Measurements from ENCODE around the gene KDM5B.
"Not testable (repeated sequence)": the region's sequence is repeated elsewhere in the genome, so short reads cannot be mapped to it uniquely, and the experiment has no call there.

The KDM5B gene

GRCh38 chr1:202750024-202750423 lies 58.2 kb downstream of the KDM5B start:
- Histone ChIP-seq H3K79me2 (ENCODE audit: control insufficient read depth, insufficient read depth, low read length, unreplicated experiment) (no peaks in the 10 kb centered on the region), H3K4me3 (ENCODE audit: low read depth, low read length) (no peak overlapping the region), H2AFZ (ENCODE audit: low read length, unreplicated experiment) (no peak overlapping the region), H3K27ac (ENCODE audit: low read depth, low read length) (no peak overlapping the region), H3K36me3 (ENCODE audit: insufficient read depth, low read length) (peaks cover 46% of the 10 kb centered on the region), H3K4me1 (ENCODE audit: control insufficient read depth, insufficient read depth, low read length, unreplicated experiment) (no peaks in the 10 kb centered on the region), H3K27me3 (ENCODE audit: insufficient read depth, low read length) (no peaks in the 10 kb centered on the region)

GRCh38 chr1:202745323-202745888 lies 62.8 kb downstream of the KDM5B start:
- peaks cover 44% of the 10 kb centered on the region for H3K36me3 ChIP-seq (ENCODE audit: insufficient read depth, low read length)
- no peak overlapping the region for H3K4me3 ChIP-seq (ENCODE audit: low read depth, low read length)
- H3K79me2 ChIP-seq (ENCODE audit: control insufficient read depth, insufficient read depth, low read length, unreplicated experiment) = no peaks in the 10 kb centered on the region

GRCh38 chr1:202744770-202745169 lies 63.5 kb downstream of the KDM5B start:
- H3K36me3 ChIP-seq (ENCODE audit: insufficient read depth, low read length) = peaks cover 44% of the 10 kb centered on the region
- H2AFZ ChIP-seq (ENCODE audit: low read length, unreplicated experiment); H3K4me1 ChIP-seq (ENCODE audit: control insufficient read depth, insufficient read depth, low read length, unreplicated experiment); H3K4me3 ChIP-seq (ENCODE audit: low read depth, low read length); H3K79me2 ChIP-seq (ENCODE audit: control insufficient read depth, insufficient read depth, low read length, unreplicated experiment); H3K27ac ChIP-seq (ENCODE audit: low read depth, low read length); H3K27me3 ChIP-seq (ENCODE audit: insufficient read depth, low read length): not testable (repeated sequence)

More at GRCh38 chr1:202745323-202745888, 62.8 kb downstream of the KDM5B start:
- Histone ChIP-seq H3K27ac (ENCODE audit: low read depth, low read length) (no peak overlapping the region), H2AFZ (ENCODE audit: low read length, unreplicated experiment) (no peak overlapping the region), H3K27me3 (ENCODE audit: insufficient read depth, low read length) (no peaks in the 10 kb centered on the region), H3K4me1 (ENCODE audit: control insufficient read depth, insufficient read depth, low read length, unreplicated experiment) (no peaks in the 10 kb centered on the region)

- Histone ChIP-seq H3K36me3 (ENCODE audit: insufficient read depth, low read length) (peaks cover 46% of the 10 kb centered on the region), H3K4me1 (ENCODE audit: control insufficient read depth, insufficient read depth, low read length, unreplicated experiment) (no peaks in the 10 kb centered on the region), H3K79me2 (ENCODE audit: control insufficient read depth, insufficient read depth, low read length, unreplicated experiment) (no peaks in the 10 kb centered on the region), H3K27me3 (ENCODE audit: insufficient read depth, low read length) (no peaks in the 10 kb centered on the region), H3K4me3 (ENCODE audit: low read depth, low read length) (no peak overlapping the region), H3K27ac (ENCODE audit: low read depth, low read length) (no peak overlapping the region), H2AFZ (ENCODE audit: low read length, unreplicated experiment) (no peak overlapping the region)
Measured at GRCh38 chr1:202742496-202742895, 65.7 kb downstream of the KDM5B start.

GRCh38 chr1:202733251-202733650 lies 75.0 kb downstream of the KDM5B start:
- Histone ChIP-seq H3K27ac (ENCODE audit: low read depth, low read length) (no peak overlapping the region), H3K4me3 (ENCODE audit: low read depth, low read length) (no peak overlapping the region), H3K79me2 (ENCODE audit: control insufficient read depth, insufficient read depth, low read length, unreplicated experiment) (no peaks in the 10 kb centered on the region), H3K36me3 (ENCODE audit: insufficient read depth, low read length) (peaks cover 46% of the 10 kb centered on the region), H3K4me1 (ENCODE audit: control insufficient read depth, insufficient read depth, low read length, unreplicated experiment) (no peaks in the 10 kb centered on the region), H2AFZ (ENCODE audit: low read length, unreplicated experiment) (no peak overlapping the region), H3K27me3 (ENCODE audit: insufficient read depth, low read length) (no peaks in the 10 kb centered on the region)

- H3K4me1 ChIP-seq (ENCODE audit: control insufficient read depth, insufficient read depth, low read length, unreplicated experiment) = no peaks in the 10 kb centered on the region
- no peak overlapping the region for H2AFZ ChIP-seq (ENCODE audit: low read length, unreplicated experiment)
- H3K4me3 ChIP-seq (ENCODE audit: low read depth, low read length) = no peak overlapping the region
- H3K79me2 ChIP-seq (ENCODE audit: control insufficient read depth, insufficient read depth, low read length, unreplicated experiment) = no peaks in the 10 kb centered on the region
- H3K27me3 ChIP-seq (ENCODE audit: insufficient read depth, low read length) = no peaks in the 10 kb centered on the region
- H3K27ac ChIP-seq (ENCODE audit: low read depth, low read length) = no peak overlapping the region
- H3K36me3 ChIP-seq (ENCODE audit: insufficient read depth, low read length) = peaks cover 36% of the 10 kb centered on the region; the same call in 1 of the 2 replicates
Measured at GRCh38 chr1:202728951-202729350, 79.3 kb downstream of the KDM5B start.

GRCh38 chr1:202725526-202725925 lies 82.7 kb downstream of the KDM5B start:
- peaks cover 18% of the 10 kb centered on the region; the same call in 1 of the 2 replicates for H3K36me3 ChIP-seq (ENCODE audit: insufficient read depth, low read length)
- no peaks in the 10 kb centered on the region for H3K27me3 ChIP-seq (ENCODE audit: insufficient read depth, low read length)
- H3K4me3 ChIP-seq (ENCODE audit: low read depth, low read length) = no peak overlapping the region
- no peaks in the 10 kb centered on the region for H3K4me1 ChIP-seq (ENCODE audit: control insufficient read depth, insufficient read depth, low read length, unreplicated experiment)
- no peak overlapping the region for H3K27ac ChIP-seq (ENCODE audit: low read depth, low read length)
- H3K79me2 ChIP-seq (ENCODE audit: control insufficient read depth, insufficient read depth, low read length, unreplicated experiment) = no peaks in the 10 kb centered on the region
- no peak overlapping the region for H2AFZ ChIP-seq (ENCODE audit: low read length, unreplicated experiment)

GRCh38 chr1:202723708-202724107 lies 84.5 kb downstream of the KDM5B start:
- Histone ChIP-seq H2AFZ (ENCODE audit: low read length, unreplicated experiment) (no peak overlapping the region), H3K4me1 (ENCODE audit: control insufficient read depth, insufficient read depth, low read length, unreplicated experiment) (no peaks in the 10 kb centered on the region), H3K36me3 (ENCODE audit: insufficient read depth, low read length) (0 out of 2 replicates have a peak, but pooled peaks cover 13% of the 10 kb centered on the region), H3K27me3 (ENCODE audit: insufficient read depth, low read length) (0 out of 2 replicates have a peak, but pooled peaks cover 3% of the 10 kb centered on the region), H3K4me3 (ENCODE audit: low read depth, low read length) (no peak overlapping the region), H3K79me2 (ENCODE audit: control insufficient read depth, insufficient read depth, low read length, unreplicated experiment) (no peaks in the 10 kb centered on the region), H3K27ac (ENCODE audit: low read depth, low read length) (no peak overlapping the region)

- not testable (repeated sequence) for H3K27me3 ChIP-seq (ENCODE audit: insufficient read depth, low read length); H3K27ac ChIP-seq (ENCODE audit: low read depth, low read length); H3K79me2 ChIP-seq (ENCODE audit: control insufficient read depth, insufficient read depth, low read length, unreplicated experiment); H2AFZ ChIP-seq (ENCODE audit: low read length, unreplicated experiment); H3K36me3 ChIP-seq (ENCODE audit: insufficient read depth, low read length); H3K4me3 ChIP-seq (ENCODE audit: low read depth, low read length); H3K4me1 ChIP-seq (ENCODE audit: control insufficient read depth, insufficient read depth, low read length, unreplicated experiment)
Measured at GRCh38 chr1:202723046-202723445, 85.2 kb downstream of the KDM5B start.

GRCh38 chr1:202716654-202717053 lies 91.6 kb downstream of the KDM5B start:
- Histone ChIP-seq H3K79me2 (ENCODE audit: control insufficient read depth, insufficient read depth, low read length, unreplicated experiment) (no peaks in the 10 kb centered on the region), H3K4me1 (ENCODE audit: control insufficient read depth, insufficient read depth, low read length, unreplicated experiment) (no peaks in the 10 kb centered on the region), H2AFZ (ENCODE audit: low read length, unreplicated experiment) (no peak overlapping the region), H3K27me3 (ENCODE audit: insufficient read depth, low read length) (peaks cover 45% of the 10 kb centered on the region), H3K36me3 (ENCODE audit: insufficient read depth, low read length) (no peaks in the 10 kb centered on the region), H3K27ac (ENCODE audit: low read depth, low read length) (no peak overlapping the region), H3K4me3 (ENCODE audit: low read depth, low read length) (no peak overlapping the region)

GRCh38 chr1:202714202-202714601 lies 94.0 kb downstream of the KDM5B start:
- not testable (repeated sequence) for H2AFZ ChIP-seq (ENCODE audit: low read length, unreplicated experiment); H3K27ac ChIP-seq (ENCODE audit: low read depth, low read length); H3K4me1 ChIP-seq (ENCODE audit: control insufficient read depth, insufficient read depth, low read length, unreplicated experiment); H3K4me3 ChIP-seq (ENCODE audit: low read depth, low read length); H3K36me3 ChIP-seq (ENCODE audit: insufficient read depth, low read length); H3K79me2 ChIP-seq (ENCODE audit: control insufficient read depth, insufficient read depth, low read length, unreplicated experiment)
- H3K27me3 ChIP-seq (ENCODE audit: insufficient read depth, low read length) = peaks cover 70% of the 10 kb centered on the region
